ENCODE results near the gene ZNF335.

The ZNF335 gene

DNA sequence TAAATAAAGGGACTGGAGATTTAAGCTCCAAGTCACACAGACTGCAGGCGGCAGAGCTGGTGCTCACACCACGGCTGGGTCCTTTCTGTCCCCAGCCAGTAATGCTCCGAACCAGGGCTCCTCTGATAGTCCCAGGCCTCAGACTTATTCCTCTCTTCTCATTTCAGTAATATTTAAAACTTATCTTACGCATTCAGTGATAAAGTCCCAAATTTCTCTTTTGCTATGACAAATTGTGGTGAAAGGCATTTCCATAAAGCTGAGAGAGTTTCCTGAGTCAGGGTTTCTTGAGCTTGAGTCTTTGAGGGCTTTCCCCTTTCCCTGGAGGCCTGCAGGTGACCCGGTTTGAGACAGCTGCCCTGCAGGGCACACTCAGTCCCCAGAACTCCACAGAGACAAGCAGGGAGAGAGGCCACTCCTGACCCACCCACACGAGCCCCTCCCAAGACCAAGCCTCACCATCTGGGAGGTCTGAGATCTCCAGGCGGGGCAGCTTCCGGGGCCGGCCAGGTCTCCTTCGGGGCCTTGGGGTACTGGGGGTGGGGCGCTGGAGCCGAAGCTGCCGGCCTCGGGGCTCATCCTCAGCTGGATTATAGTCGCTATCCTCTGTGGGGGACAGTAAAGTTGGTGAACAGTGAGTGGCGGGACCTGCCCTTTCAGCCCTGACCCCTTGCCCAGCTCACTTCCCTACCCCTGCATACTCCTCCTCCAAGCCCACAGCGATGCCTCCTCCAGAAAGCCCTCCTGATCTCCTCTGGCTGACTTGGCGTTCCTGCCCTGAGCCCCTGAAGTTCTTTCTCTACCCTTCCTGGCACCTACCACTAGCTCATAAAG, 6.6 kb downstream of the ZNF335 start:
- Histone ChIP-seq H3K27me3 (ENCODE audit: insufficient read depth, poor library complexity, severe bottlenecking) (no peaks in the 10 kb centered on the region), H3K4me3 (replicated peaks; ENCODE audit: insufficient read depth, low read length) (no peak overlapping the region), H3K27ac (replicated peaks) (no peak overlapping the region)
- no peak for DNase-seq (ENCODE audit: low read depth in 1 of 2, low spot score in 1 of 2)
- TF ChIP-seq, protein P1, sequence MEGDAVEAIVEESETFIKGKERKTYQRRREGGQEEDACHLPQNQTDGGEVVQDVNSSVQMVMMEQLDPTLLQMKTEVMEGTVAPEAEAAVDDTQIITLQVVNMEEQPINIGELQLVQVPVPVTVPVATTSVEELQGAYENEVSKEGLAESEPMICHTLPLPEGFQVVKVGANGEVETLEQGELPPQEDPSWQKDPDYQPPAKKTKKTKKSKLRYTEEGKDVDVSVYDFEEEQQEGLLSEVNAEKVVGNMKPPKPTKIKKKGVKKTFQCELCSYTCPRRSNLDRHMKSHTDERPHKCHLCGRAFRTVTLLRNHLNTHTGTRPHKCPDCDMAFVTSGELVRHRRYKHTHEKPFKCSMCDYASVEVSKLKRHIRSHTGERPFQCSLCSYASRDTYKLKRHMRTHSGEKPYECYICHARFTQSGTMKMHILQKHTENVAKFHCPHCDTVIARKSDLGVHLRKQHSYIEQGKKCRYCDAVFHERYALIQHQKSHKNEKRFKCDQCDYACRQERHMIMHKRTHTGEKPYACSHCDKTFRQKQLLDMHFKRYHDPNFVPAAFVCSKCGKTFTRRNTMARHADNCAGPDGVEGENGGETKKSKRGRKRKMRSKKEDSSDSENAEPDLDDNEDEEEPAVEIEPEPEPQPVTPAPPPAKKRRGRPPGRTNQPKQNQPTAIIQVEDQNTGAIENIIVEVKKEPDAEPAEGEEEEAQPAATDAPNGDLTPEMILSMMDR (IDR thresholded peaks at IDR 0.05; ENCODE audit: insufficient read depth, low read length) = no peak
- TF ChIP-seq, protein P2, sequence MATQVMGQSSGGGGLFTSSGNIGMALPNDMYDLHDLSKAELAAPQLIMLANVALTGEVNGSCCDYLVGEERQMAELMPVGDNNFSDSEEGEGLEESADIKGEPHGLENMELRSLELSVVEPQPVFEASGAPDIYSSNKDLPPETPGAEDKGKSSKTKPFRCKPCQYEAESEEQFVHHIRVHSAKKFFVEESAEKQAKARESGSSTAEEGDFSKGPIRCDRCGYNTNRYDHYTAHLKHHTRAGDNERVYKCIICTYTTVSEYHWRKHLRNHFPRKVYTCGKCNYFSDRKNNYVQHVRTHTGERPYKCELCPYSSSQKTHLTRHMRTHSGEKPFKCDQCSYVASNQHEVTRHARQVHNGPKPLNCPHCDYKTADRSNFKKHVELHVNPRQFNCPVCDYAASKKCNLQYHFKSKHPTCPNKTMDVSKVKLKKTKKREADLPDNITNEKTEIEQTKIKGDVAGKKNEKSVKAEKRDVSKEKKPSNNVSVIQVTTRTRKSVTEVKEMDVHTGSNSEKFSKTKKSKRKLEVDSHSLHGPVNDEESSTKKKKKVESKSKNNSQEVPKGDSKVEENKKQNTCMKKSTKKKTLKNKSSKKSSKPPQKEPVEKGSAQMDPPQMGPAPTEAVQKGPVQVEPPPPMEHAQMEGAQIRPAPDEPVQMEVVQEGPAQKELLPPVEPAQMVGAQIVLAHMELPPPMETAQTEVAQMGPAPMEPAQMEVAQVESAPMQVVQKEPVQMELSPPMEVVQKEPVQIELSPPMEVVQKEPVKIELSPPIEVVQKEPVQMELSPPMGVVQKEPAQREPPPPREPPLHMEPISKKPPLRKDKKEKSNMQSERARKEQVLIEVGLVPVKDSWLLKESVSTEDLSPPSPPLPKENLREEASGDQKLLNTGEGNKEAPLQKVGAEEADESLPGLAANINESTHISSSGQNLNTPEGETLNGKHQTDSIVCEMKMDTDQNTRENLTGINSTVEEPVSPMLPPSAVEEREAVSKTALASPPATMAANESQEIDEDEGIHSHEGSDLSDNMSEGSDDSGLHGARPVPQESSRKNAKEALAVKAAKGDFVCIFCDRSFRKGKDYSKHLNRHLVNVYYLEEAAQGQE (IDR thresholded peaks at IDR 0.05; ENCODE audit: insufficient replicate concordance, low read depth) = no peak
- TF ChIP-seq POLR2AphosphoS5 (IDR thresholded peaks at IDR 0.05; ENCODE audit: low read depth) (no peak), GABPA (IDR thresholded peaks at IDR 0.05; ENCODE audit: low read depth) (no peak), SPI1 (IDR thresholded peaks at IDR 0.05; ENCODE audit: borderline replicate concordance, low read depth) (no peak)

DNA sequence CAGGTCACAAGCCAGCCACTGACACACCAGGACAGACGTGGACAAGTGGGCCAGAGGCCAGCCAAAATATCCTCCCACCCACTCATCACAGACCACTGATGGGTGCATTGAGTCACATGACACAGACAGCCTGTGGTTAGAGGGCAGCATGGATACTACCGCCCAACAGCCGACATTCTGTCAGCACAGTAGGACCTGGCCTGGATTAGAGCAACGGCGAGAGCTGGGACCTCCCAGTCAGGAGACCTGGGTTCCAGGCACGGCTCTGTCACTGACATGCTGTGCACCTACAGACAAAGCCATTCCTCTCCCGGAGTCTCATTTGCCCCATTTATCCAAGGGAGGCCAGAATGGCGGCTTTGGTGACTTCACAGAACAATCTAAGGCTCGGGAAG, 8.0 kb downstream of the ZNF335 start:
- DNase-seq (ENCODE audit: low read depth in 1 of 2, low spot score in 1 of 2) = no peak
- Histone ChIP-seq H3K4me3 (replicated peaks; ENCODE audit: insufficient read depth, low read length) (no peak overlapping the region), H3K27me3 (ENCODE audit: insufficient read depth, poor library complexity, severe bottlenecking) (no peaks in the 10 kb centered on the region), H3K27ac (replicated peaks) (no peak overlapping the region)
- TF ChIP-seq GABPA (IDR thresholded peaks at IDR 0.05; ENCODE audit: low read depth) = no peak
- no peak for TF ChIP-seq POLR2AphosphoS5 (IDR thresholded peaks at IDR 0.05; ENCODE audit: low read depth)
- TF ChIP-seq, protein P2 (IDR thresholded peaks at IDR 0.05; ENCODE audit: insufficient replicate concordance, low read depth) = no peak
- TF ChIP-seq, protein P1 (IDR thresholded peaks at IDR 0.05; ENCODE audit: insufficient read depth, low read length) = no peak
- no peak for TF ChIP-seq SPI1 (IDR thresholded peaks at IDR 0.05; ENCODE audit: borderline replicate concordance, low read depth)

DNA sequence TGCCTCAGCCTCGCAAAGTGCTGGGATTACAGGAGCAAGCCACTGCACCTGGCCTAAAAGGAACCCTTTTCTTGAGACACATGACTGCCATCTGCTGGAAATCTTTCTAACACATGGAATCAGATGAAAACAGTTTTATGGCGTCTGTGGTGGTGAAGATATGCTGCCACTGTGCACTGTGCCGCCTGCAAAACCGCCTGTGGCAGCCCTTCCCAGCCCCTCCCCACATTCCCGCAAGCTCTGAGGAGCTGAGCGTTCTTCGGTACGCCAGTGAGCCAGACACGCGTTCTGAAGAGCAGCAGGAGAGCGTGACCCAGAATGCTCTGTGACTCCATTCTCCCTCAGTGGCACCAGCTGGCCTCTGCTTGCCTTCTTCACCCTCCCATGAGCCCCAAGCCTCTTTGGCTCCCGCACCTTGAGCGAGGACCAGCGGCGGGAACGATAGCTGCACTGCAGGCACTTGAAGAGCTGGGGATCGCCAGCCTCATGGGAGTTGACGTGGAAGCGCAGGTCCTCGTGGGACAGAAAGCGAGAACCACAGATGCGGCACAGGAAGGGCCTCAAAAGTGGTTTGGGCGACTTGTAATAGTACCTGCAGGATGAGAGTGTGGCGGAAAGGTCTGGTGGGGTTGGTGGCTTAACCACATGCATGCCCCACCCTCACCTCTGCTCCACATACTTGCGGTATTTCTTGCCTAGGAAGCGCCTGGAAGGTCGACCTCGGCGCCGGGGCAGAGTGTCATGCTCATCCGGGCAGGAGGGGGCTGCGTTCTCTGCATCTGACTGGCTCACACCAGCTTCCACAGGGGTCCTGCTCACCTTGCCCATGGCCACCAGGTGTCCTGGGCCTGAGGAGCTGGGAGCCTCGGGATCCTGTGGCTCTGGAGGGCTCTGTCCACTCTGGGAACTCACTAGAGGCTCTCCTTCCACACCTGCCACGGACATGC, 8.7 kb downstream of the ZNF335 start:
- TF ChIP-seq, protein P1 (IDR thresholded peaks at IDR 0.05; ENCODE audit: insufficient read depth, low read length) = no peak
- TF ChIP-seq, protein P2 (IDR thresholded peaks at IDR 0.05; ENCODE audit: insufficient replicate concordance, low read depth) = no peak
- TF ChIP-seq GABPA (IDR thresholded peaks at IDR 0.05; ENCODE audit: low read depth) (no peak), SPI1 (IDR thresholded peaks at IDR 0.05; ENCODE audit: borderline replicate concordance, low read depth) (no peak), POLR2AphosphoS5 (IDR thresholded peaks at IDR 0.05; ENCODE audit: low read depth) (no peak)
- DNase-seq (ENCODE audit: low read depth in 1 of 2, low spot score in 1 of 2) = no peak
- Histone ChIP-seq H3K4me3 (replicated peaks; ENCODE audit: insufficient read depth, low read length) (no peak overlapping the region), H3K27ac (replicated peaks) (no peak overlapping the region), H3K27me3 (ENCODE audit: insufficient read depth, poor library complexity, severe bottlenecking) (no peaks in the 10 kb centered on the region)
